GM23338 (cell line): Measurements from ENCODE around the gene EFCAB8.

ENCODE experiments used
- CREB1 ChIP-seq: fragments of 250-450 bp; sonication (Bioruptor Pico); IDR thresholded peaks from 2 replicates; pipeline ENCODE4 v1.5.0; 2020; ENCODE audit warnings: low read depth, mild to moderate bottlenecking, moderate library complexity
- EZH2 ChIP-seq: fragments of 200-600 bp; sonication (generic); IDR thresholded peaks from one replicate; pipeline ENCODE4 v1.8.0; 2017; ENCODE audit warnings: antibody characterized with exemption, mild to moderate bottlenecking, low read depth; ENCODE audit not compliant: unreplicated experiment
- JUNB ChIP-seq: IDR thresholded peaks from one replicate; pipeline ENCODE4 v1.6.1; 2016; ENCODE audit warnings: antibody characterized with exemption; ENCODE audit not compliant: unreplicated experiment
- NANOG ChIP-seq: IDR thresholded peaks from 2 replicates; pipeline ENCODE4 v1.6.1; 2016; ENCODE audit warnings: antibody characterized with exemption, borderline replicate concordance
- POLR2AphosphoS5 ChIP-seq: IDR thresholded peaks from 2 replicates; pipeline ENCODE4 v1.6.1; 2016; ENCODE audit warnings: antibody characterized with exemption, low read depth
- STAT1 ChIP-seq: IDR thresholded peaks from one replicate; pipeline ENCODE4 v1.6.1; 2016; ENCODE audit warnings: antibody characterized with exemption; ENCODE audit not compliant: unreplicated experiment
- ZNF114 ChIP-seq: fragments of 250-450 bp; sonication (Bioruptor Pico); IDR thresholded peaks from 2 replicates; pipeline ENCODE4 v1.5.0; 2020; ENCODE audit warnings: mild to moderate bottlenecking, moderate library complexity
- ZNF331 ChIP-seq: fragments of 250-450 bp; sonication (Bioruptor Pico); IDR thresholded peaks from 2 replicates; pipeline ENCODE4 v1.5.0; 2020; ENCODE audit warnings: low read depth, mild to moderate bottlenecking, moderate library complexity
- TF ChIP-seq, protein P1 (sequence below), 2 experiments: fragments of 200-600 bp in 1 of 2; sonication (generic) in 1 of 2; conservative IDR thresholded peaks; 2 replicates each; pipeline versions ENCODE4 v1.5.1 to v1.6.1; 2016 to 2017; ENCODE audit warnings: antibody characterized with exemption in 2 of 2, low read depth in 2 of 2, mild to moderate bottlenecking in 2 of 2, moderate library complexity in 1 of 2
- TF ChIP-seq, protein P2 (sequence below): IDR thresholded peaks from 2 replicates; pipeline ENCODE4 v1.6.1; 2016; ENCODE audit warnings: antibody characterized with exemption
- TF ChIP-seq, protein P3 (sequence below): IDR thresholded peaks from one replicate; pipeline ENCODE4 v1.6.1; 2018; ENCODE audit warnings: antibody characterized with exemption; ENCODE audit not compliant: unreplicated experiment

DNA sequence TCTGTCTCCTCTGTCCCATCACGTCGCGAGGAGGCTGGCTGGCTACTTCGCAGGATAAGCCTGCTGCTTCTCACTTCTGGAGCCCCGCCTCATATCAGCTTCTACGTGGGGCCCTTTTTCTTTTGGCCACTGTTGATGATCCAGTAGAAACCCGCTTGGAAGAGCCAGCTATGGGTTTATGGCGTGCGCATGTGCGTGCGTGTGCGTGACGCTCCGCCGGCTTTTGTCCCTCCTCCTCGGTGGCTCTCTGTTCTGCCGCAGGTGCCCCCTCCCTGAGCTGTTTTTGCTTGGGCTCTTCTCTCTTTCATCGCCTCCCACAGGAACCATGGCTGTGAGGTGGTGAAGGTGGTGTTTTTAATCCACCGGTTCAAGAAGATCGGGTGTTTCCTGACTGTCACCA is 26.5 kb downstream of the EFCAB8 start:
- TF ChIP-seq POLR2AphosphoS5 (no peak), EZH2 (no peak), STAT1 (no peak), ZNF114 (CRISPR knock-in tag) (no peak), CREB1 (CRISPR knock-in tag) (no peak), NANOG (no peak), ZNF331 (CRISPR knock-in tag) (no peak), JUNB (no peak)
- TF ChIP-seq, protein P1, sequence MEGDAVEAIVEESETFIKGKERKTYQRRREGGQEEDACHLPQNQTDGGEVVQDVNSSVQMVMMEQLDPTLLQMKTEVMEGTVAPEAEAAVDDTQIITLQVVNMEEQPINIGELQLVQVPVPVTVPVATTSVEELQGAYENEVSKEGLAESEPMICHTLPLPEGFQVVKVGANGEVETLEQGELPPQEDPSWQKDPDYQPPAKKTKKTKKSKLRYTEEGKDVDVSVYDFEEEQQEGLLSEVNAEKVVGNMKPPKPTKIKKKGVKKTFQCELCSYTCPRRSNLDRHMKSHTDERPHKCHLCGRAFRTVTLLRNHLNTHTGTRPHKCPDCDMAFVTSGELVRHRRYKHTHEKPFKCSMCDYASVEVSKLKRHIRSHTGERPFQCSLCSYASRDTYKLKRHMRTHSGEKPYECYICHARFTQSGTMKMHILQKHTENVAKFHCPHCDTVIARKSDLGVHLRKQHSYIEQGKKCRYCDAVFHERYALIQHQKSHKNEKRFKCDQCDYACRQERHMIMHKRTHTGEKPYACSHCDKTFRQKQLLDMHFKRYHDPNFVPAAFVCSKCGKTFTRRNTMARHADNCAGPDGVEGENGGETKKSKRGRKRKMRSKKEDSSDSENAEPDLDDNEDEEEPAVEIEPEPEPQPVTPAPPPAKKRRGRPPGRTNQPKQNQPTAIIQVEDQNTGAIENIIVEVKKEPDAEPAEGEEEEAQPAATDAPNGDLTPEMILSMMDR (conservative IDR thresholded peaks at IDR 0.05; ENCODE audit: low read depth in 2 of 2) = no peak
- TF ChIP-seq, protein P2, sequence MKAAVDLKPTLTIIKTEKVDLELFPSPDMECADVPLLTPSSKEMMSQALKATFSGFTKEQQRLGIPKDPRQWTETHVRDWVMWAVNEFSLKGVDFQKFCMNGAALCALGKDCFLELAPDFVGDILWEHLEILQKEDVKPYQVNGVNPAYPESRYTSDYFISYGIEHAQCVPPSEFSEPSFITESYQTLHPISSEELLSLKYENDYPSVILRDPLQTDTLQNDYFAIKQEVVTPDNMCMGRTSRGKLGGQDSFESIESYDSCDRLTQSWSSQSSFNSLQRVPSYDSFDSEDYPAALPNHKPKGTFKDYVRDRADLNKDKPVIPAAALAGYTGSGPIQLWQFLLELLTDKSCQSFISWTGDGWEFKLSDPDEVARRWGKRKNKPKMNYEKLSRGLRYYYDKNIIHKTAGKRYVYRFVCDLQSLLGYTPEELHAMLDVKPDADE = no peak
- TF ChIP-seq, protein P3, sequence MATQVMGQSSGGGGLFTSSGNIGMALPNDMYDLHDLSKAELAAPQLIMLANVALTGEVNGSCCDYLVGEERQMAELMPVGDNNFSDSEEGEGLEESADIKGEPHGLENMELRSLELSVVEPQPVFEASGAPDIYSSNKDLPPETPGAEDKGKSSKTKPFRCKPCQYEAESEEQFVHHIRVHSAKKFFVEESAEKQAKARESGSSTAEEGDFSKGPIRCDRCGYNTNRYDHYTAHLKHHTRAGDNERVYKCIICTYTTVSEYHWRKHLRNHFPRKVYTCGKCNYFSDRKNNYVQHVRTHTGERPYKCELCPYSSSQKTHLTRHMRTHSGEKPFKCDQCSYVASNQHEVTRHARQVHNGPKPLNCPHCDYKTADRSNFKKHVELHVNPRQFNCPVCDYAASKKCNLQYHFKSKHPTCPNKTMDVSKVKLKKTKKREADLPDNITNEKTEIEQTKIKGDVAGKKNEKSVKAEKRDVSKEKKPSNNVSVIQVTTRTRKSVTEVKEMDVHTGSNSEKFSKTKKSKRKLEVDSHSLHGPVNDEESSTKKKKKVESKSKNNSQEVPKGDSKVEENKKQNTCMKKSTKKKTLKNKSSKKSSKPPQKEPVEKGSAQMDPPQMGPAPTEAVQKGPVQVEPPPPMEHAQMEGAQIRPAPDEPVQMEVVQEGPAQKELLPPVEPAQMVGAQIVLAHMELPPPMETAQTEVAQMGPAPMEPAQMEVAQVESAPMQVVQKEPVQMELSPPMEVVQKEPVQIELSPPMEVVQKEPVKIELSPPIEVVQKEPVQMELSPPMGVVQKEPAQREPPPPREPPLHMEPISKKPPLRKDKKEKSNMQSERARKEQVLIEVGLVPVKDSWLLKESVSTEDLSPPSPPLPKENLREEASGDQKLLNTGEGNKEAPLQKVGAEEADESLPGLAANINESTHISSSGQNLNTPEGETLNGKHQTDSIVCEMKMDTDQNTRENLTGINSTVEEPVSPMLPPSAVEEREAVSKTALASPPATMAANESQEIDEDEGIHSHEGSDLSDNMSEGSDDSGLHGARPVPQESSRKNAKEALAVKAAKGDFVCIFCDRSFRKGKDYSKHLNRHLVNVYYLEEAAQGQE = no peak
